GM18520 (cell line): ENCODE data around the gene HSPA14.
"Not testable (repeated sequence)": the region's sequence is repeated elsewhere in the genome, so short reads cannot be mapped to it uniquely, and the experiment has no call there.

Experiments used
- ATAC-seq: cut with Tn5 transposase; IDR thresholded peaks from one replicate; pipeline ENCODE4 v1.9.1; 2021; ENCODE audit not compliant: unreplicated experiment

HSPA14 gene

GRCh38 chr10:14879124-14879927 is 41.2 kb downstream of the HSPA14 start:
- no peak for ATAC-seq

DNA sequence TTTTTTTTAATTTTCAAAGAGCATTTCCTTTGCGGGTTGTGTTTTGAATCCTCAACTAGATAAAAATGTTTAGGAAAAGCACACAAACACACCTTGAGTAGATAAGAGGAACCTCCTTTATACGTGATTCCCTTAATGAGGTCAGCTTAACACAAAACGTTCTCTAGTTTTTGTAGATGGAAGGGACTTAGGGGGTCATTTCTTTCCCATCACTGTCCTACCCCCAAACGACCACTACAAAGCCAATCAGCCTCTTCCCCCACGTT is 41.8 kb downstream of the HSPA14 start:
- no peak for ATAC-seq

- ATAC-seq, result no peak
Measured at GRCh38 chr10:14880229-14880628, 42.1 kb downstream of the HSPA14 start.

DNA sequence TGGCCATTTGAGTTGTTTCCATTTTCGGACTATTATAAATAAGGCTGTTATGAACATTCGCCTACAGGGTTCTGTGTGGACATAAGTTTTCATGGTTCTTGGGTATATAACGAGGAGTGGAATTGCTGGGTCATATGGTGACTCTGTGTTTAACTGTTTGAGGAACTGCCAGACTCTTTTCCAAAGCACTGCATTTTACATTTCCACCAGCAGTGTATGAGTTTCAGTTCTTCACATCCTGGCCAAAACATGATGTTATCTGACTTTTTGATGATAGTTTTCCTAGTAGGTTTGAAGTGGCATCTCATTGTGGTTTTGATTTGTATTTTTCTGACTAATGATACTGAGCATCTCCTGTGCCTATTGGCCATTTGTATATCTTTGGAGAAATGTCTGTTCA is 46.0 kb downstream of the HSPA14 start:
- ATAC-seq, result no peak

- ATAC-seq, result no peak
Measured at GRCh38 chr10:14889318-14889717, 51.2 kb downstream of the HSPA14 start.

DNA sequence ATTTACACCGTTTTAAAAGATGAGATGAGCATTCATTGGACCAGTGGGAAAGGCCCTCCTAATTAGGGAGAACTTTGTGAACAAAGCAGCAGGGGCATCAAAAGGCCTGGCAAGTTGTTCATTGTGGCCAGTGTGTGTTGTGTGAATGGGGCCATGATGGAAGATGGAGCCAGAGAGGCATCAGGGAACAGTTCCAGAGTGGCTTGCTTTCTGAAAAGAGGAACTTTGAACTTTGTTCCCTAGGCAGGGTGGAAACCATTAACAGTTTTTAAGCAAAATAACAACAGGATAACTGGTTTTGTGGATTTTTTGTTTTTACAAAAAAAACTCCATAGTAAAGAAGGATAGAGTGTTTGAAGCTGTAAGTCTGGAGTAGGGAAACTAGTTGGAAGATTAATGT is 53.0 kb downstream of the HSPA14 start:
- ATAC-seq, result no peak

DNA sequence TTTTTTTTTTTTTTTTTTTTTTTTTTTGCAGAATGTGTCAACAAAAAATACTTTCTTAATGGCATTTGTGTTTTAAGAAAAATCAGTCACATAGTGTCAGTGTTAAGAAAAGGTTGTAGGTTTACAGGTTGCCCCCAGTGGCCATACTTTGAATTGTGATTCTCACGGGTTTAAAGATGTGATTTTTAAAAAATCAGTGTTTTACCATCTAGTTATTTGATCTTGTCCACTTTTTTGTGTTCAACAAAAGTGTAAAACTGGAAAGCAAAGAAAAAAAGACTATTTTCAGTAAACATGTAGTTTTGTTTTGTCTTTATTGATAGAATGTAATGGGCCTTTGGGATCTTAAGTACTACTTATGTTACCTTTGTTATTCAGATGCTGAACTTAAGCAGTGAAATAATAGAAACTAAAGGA is 66.2 kb downstream of the HSPA14 start:
- no peak for ATAC-seq

DNA sequence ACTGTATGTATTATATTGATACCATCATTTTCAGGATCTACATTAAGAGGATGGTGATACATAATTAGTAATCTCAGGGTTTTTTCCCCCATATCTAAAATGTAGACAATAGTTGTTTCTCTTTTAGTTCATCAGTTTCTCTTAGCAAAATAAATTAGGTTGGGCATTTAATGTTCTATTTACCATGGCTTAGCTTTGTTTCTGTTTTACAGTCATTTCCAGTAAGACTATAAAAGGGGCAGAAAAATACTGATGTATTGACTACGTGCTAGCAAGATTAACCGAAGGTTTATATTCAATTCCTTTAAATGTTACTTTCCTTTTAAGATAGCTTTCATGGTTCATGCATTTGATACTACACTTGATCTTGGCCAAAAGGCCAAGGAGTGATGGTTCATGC is 66.8 kb downstream of the HSPA14 start:
- no peak for ATAC-seq

DNA sequence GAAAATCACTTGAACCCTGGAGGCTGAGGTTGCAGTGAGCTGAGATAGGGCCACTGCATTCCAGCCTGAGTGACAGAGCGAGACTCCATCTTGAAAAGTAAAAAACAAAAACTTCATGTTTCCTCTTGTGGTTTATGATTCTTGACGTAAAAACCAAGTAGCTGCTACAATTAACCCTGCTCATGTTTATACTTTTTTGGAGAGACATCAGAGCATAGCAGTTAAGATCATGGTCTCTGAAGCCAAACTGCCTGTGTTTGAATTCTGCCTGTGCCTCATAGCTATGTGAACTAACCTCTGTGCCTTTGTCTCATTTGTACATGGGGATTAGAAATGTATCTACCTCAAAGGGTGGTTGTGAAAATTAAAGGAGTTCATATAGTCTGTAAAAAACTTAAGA is 67.8 kb downstream of the HSPA14 start:
- no peak for ATAC-seq

- ATAC-seq, result no peak
Measured at GRCh38 chr10:14906765-14907164, 68.7 kb downstream of the HSPA14 start.

GRCh38 chr10:14907591-14907990 is 69.5 kb downstream of the HSPA14 start:
- not testable (repeated sequence) for ATAC-seq

DNA sequence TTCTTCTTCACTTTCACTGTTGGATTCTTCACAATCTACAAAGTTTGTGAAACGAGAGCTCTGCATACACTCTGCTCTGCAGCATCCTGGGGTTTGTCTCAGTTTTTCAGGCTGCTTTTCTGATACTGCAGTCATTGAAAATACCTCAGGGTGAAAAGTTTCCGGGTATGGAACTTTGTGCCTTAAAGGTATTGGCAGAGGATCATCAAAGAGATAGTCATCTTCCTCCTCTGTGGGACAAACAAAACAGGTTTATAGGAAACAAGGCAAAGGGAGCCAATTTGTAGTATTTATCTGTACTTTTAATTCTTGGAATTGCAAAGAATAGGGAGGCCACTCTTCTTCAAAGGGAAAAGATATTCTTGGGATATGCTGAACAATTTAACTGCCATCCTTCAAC is 71.0 kb downstream of the HSPA14 start:
- ATAC-seq, result no peak

DNA sequence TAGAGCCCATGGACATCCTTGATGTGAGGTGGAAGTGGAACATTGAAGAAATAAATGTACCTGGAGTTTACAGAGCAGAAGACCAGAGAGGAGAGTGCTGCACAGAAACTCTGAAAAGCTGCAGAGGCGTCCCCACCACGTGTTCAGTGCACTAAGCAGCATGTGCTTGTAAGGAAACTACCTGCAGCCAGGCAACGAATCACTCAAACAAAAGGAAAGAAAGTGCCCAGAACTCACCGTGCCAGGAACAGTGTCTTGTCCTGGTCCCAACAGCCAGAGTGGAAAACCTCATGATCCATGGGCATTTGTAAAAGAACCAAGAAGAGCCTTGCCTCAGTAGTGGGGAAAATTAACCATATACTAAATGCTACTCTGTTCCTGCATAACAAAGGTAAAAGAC is 72.8 kb downstream of the HSPA14 start:
- ATAC-seq, result no peak

GRCh38 chr10:14911801-14912200 is 73.7 kb downstream of the HSPA14 start:
- ATAC-seq, result no peak

- no peak for ATAC-seq
Measured at GRCh38 chr10:14916600-14916999, 78.5 kb downstream of the HSPA14 start.

GRCh38 chr10:14917827-14918226 is 79.7 kb downstream of the HSPA14 start:
- no peak for ATAC-seq

DNA sequence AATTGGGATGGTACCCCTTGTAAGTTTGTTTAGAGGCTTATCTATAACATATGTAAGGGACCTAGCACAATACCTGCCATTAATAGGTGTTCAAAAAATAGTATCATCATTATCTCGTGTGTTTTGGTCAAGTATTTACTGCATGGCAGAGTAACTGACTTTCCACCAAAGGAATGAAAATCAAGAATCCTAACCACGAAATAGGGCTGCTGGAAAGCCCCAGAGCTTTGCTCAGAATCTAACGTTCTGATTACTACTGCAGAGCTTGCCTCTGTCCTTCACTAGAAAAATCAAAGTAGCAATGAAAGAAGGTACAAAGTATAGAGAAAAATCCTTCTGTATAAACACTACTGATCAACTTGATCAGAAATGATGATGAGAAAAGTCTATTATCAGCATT is 80.9 kb downstream of the HSPA14 start:
- no peak for ATAC-seq
